CD4-positive, alpha-beta T cell treated with Interferon gamma for 1 hour (primary cell): ENCODE results near the gene MVB12B.
"Not testable (repeated sequence)": the region's sequence is repeated elsewhere in the genome, so short reads cannot be mapped to it uniquely, and the experiment has no call there.

Experiments
- DNase-seq: peaks from one replicate; pipeline ENCODE4 v3.0.0-alpha.2; 2020

MVB12B gene

GRCh38 chr9:126555421-126555820 is 228.8 kb downstream of the MVB12B start:
- not testable (repeated sequence) for DNase-seq
